CD4-positive, alpha-beta T cell treated with Interleukin-6 for 4 hours (primary cell): ENCODE results near the gene AKNAD1.
A peak's percentile ranks its signal among the peaks of the same experiment; 100 is the strongest.
"Not testable (repeated sequence)": the region's sequence is repeated elsewhere in the genome, so short reads cannot be mapped to it uniquely, and the experiment has no call there.

Source experiments
- DNase-seq: peaks from one replicate; pipeline ENCODE4 v3.0.0-alpha.2; 2020; ENCODE audit warnings: mixed read lengths

AKNAD1 gene

DNA sequence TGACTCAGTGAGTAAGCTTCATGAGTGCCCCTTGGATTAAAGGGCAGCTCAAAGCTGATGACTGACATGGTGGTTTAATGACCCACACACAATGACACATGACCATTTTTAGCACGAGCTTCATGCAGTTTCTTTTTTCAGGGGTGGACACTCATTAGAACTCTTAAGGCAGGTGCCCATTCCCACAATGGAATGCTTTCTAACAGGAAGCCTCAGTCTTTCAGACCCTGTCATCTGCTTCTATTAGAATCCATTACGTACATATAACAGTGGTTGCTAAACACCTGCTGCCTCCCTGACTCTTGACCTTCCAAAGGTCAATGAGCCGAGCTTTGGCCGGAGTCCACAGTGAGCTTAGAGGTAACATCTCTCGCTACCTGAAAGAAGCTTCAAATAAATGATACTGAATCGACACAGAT, 27.4 kb downstream of the AKNAD1 start:
- no peak for DNase-seq

DNA sequence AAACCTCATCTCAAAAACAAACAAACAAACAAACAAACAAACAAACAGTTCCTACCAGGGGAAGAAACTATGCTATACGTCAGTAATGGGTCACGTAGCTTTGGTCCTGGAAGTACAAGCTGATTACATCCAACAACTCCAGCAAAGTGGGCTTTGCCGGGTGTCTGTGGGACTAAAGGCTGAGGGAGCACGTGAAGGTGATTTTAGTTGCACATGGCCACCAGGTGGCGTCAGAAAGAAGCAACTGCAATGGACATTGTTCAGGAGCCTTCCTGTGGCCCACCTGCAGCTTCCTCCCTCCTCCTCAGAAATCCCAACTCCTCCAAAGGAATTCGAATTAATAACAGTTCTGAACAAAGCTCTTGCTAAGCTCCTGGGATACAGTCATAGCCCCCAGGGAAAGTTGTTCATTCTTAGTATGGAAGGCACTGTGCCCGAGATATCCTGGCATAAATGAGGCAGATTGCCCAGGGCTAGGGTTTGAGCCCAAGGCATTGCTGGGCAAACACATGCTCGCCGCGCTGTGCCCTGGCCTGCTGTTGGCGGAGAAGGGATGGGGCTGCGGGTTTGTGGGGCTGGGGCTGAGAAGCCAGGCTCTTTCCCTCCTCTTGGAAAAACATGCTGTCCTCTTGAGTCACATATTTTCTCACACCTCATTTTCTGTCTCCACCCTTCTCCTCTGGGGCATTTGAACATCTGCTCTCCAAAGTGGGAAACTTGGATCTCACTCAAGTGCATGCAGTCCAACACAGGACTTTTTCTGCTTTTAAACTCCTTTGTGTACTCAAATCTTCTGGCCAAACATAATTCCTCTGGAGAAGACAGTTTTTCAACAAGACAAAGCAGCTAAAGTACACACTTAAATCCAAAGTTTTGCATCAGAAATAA, 28.6 kb downstream of the AKNAD1 start:
- DNase-seq = peak; percentile 80

DNA sequence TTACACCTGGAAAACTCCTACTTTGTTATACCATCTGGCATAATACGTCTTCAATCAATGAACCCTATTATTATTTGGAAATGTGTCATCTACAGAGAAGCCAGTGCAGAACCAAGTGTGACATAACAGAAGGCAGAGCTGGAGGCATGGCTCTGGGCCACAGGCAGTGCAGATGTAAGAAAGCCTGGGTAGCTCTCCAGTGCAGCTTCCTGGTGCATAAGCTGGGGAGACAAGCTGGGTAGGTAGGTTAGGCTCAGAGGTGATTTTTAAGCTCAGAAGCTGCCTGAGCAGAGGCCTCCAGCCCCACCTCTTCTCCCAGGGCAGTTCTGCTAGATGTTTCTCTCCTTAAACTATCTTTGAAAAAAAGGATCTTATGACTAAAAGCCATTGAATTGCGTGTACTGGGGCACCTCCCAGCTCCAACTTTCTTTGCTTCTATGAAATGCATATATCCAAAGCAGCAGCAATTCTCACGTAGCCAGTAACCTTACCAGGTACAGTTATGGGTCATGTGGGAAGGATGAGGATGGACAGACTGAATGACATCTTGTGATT, 30.7 kb downstream of the AKNAD1 start:
- DNase-seq = no peak

DNA sequence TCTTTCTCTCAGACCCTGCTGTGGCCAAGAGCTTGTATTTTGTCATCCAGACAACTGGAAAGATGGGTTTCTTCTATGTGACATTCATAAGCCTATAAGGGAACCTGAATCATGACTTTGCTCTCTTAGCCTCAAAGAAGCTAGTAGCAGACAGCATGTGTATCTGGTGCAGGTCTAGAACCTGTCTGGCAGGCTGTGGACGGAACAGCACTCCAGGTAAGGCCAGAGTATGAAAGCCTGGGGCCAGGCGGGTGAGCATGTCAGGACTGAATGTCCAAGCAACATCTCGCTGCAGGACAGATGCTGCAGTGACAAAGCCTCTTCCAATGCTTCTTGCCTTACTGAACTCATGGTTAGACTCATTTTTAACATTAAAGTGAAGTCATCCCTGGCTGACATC, 32.8 kb downstream of the AKNAD1 start:
- DNase-seq = no peak

- no peak for DNase-seq
These were observed 33.3 kb downstream of the AKNAD1 start for GRCh38 chr1:108823632-108824031.

DNA sequence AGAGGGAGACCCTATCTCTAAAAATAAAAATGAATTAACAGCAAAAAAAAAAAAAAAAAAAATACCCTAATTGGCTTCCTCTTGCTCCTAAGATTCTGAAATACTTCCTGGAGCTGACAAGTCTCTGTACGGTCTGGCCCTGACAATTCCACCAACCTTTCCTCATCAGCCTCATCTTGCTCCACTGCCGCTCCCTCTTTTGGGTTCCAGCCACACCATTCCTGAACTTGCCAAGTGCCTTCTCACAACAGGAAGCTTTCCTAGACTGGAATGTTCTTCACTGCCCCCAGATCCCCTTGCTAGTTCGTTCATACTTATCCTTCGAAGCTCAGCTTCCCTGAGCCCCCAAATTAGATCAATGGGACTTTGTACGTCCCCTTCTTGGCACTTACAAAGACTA, 37.0 kb downstream of the AKNAD1 start:
- DNase-seq = no peak

DNA sequence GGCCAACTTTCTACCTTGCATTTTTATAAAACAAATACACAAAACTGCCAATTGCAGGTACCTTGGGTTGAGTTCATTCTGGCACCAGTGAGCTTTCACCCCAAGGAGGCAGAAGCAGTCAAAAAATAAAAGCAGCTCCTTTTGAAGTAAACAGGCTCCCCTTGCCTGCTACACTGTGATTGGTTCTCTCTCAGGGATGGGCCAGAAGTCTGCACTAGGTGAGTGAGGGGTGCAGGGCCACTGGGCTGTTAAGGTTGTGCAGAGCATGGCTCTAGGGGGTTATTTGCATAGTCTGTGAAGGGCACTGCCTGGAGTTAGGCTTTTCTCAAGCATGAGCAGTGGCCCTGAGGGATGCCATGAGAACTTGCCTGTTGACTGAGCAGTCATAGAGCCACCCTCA, 39.1 kb downstream of the AKNAD1 start:
- DNase-seq = no peak

DNA sequence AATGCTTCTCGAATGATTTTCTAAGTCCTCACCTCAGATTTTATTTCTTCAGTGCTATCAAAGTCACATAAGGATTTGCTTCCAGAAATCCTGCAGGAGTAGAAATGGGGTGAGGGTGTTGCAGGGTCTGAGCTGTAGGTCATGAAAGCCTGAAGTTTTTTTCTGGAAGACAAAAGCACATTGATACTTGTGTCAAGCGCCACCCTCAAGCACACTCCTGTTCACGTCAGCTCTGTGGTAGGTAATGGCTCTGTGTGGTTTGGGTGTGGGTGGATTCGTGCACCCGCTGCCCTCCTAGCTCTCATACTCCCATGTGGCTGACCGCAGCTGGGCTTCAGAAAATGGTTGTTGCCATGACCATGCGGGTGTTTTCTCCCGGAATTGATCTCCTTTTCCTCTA, 39.9 kb downstream of the AKNAD1 start:
- no peak for DNase-seq

GRCh38 chr1:108816049-108816893, 40.6 kb downstream of the AKNAD1 start:
- no peak for DNase-seq

DNA sequence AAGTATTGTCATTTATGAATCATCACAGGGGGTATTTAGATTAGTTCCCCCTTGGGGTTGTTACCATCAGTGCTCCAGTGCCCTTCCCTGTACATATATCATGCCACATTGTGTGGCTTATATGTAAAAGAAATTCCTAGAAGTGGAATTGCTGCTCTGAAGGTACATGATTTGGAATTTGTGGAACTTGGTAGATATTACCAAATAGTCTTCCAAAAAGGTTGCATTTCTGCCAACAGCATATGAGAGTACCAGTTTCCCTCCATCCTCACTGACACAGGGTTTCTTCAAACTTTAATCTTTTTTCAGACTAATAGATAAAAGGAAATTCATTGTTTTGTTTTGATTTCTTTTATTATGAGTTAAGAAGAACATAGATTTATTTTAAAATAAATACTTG, 41.3 kb downstream of the AKNAD1 start:
- no peak for DNase-seq

GRCh38 chr1:108814343-108815125, 42.4 kb downstream of the AKNAD1 start:
- no peak for DNase-seq

GRCh38 chr1:108813326-108813725, 43.6 kb downstream of the AKNAD1 start:
- DNase-seq = no peak

DNA sequence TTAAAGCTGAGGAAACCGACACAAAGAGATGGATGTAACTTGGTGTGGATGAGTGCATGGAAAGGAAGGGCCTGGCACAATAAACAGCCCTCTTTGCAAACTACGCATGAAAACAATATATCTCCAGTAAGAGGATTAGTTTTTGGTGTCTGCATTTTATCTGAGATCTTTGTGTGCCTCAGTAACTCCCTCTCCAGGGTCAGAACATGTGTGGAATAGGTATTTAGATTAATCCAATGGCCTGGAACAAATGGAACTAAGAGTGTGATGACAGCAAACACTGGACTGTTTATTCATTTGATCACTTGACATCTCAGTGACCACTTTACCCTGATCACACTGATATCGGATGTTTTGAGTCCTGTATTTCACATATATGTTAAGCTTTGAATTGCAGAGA, 45.3 kb downstream of the AKNAD1 start:
- DNase-seq = no peak

DNA sequence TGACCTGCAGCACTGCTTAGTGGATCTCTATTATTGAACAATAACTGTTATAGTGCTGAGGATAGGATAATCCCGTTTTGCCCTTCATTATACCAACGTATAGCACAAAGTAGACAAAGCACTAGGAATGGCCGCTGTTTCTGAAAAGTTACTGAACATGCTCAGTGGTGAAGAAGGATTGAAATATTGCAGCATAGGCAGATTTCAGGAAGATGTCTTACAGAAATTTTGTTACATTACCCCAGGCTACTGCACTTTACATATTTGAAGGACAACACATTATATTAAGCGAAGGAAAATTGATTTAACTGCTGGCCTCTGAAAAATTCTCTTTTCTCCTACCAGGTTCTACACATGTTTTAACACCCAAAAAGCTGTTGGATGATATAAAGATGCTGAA, 48.5 kb downstream of the AKNAD1 start:
- DNase-seq = no peak

- no peak for DNase-seq
These were observed 53.3 kb downstream of the AKNAD1 start for GRCh38 chr1:108803548-108803947.

- no peak for DNase-seq
These were observed 55.8 kb downstream of the AKNAD1 start for GRCh38 chr1:108801101-108801500.

- no peak for DNase-seq
These were observed 57.9 kb downstream of the AKNAD1 start for GRCh38 chr1:108799001-108799400.

DNA sequence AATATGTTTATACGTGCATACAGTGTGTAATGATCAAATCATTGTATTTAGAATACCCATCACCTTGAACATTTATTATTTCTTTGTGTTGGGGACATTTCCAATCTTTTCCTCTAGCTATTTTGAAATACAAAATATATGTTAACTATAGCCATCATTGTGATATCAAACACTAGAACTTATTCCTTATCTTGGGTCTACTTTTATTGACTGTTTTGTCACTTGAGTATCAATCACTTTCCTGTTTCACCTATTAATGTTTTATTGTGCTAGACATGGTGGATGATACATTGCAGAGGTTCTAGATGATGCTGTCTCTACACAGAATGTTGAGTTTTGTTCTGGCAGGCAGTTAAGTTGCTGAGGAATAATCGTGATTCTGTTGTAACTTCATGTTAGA, 64.5 kb downstream of the AKNAD1 start:
- no peak for DNase-seq

GRCh38 chr1:108791790-108792189, 65.1 kb downstream of the AKNAD1 start:
- no peak for DNase-seq

GRCh38 chr1:108785880-108786279, 71.0 kb downstream of the AKNAD1 start:
- DNase-seq = no peak

GRCh38 chr1:108785264-108785663, 71.6 kb downstream of the AKNAD1 start:
- no peak for DNase-seq

DNA sequence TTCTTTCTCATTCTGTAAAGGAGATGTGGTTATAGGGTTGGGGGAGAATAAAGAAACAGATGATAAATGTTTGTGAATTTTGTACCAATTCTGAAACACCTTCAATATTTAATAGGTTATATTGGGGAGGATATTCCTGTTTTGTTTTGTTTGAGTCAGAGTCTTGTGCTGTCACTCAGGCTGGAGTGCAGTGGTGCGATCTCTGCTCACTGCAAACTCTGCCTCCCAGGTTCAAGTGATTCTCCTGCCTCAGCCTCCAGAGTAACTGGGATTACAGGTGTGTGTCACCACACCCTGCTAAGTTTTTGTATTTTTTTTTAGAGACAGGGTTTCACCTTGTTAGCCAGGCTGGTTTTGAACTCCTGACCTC, 75.3 kb downstream of the AKNAD1 start:
- not testable (repeated sequence) for DNase-seq
